Endodermal cell (in vitro differentiated cells): ENCODE data around the gene OXSR1. TPM values are rescaled to one million over a fixed set of nuclear protein-coding genes. Genes with fewer than 3 reads are reported as not detected.
"Not testable (repeated sequence)": the region's sequence is repeated elsewhere in the genome, so short reads cannot be mapped to it uniquely, and the experiment has no call there.

Experiments used
- DNase-seq: peaks from one replicate; pipeline ENCODE4 v3.0.0-alpha.2; 2017
- H3K27ac ChIP-seq: 2 replicates; pipeline ENCODE4 v1.5.1; 2013; ENCODE audit warnings: mild to moderate bottlenecking, low read depth, low read length, moderate library complexity
- H3K27me3 ChIP-seq: 2 replicates; pipeline ENCODE4 v1.6.1; 2013; ENCODE audit warnings: mild to moderate bottlenecking, low read length, moderate library complexity; ENCODE audit not compliant: insufficient read depth, control insufficient read depth, poor library complexity, severe bottlenecking
- H3K36me3 ChIP-seq: 2 replicates; pipeline ENCODE4 v1.7.0; 2013; ENCODE audit warnings: mild to moderate bottlenecking, low read length, moderate library complexity; ENCODE audit not compliant: control insufficient read depth, insufficient read depth
- H3K4me1 ChIP-seq: one replicate; pipeline ENCODE4 v1.7.0; 2013; ENCODE audit warnings: low read length; ENCODE audit not compliant: control insufficient read depth, insufficient read depth
- H3K4me3 ChIP-seq: 2 replicates; pipeline ENCODE4 v1.5.1; 2013; ENCODE audit warnings: mild to moderate bottlenecking, low read length, moderate library complexity
- H3K9ac ChIP-seq: 2 replicates; pipeline ENCODE4 v1.6.1; 2013; ENCODE audit warnings: mild to moderate bottlenecking, low read length, moderate library complexity; ENCODE audit not compliant: poor library complexity, severe bottlenecking; ENCODE audit errors: extremely low read depth
- H3K9me3 ChIP-seq: 2 replicates; pipeline ENCODE4 v1.6.1; 2013; ENCODE audit warnings: mild to moderate bottlenecking, low read length, moderate library complexity; ENCODE audit not compliant: control insufficient read depth
- H3K27ac Mint-ChIP-seq: 2 replicates; pipeline ENCODE4 v1.8.0; 2020; ENCODE audit warnings: mixed read lengths
- H3K27me3 Mint-ChIP-seq: 2 replicates; pipeline ENCODE4 v1.8.0; 2021; ENCODE audit warnings: mild to moderate bottlenecking, mixed read lengths; ENCODE audit not compliant: insufficient read depth
- H3K36me3 Mint-ChIP-seq: 2 replicates; pipeline ENCODE4 v1.8.0; 2020; ENCODE audit warnings: low read depth, mixed read lengths
- H3K4me1 Mint-ChIP-seq: 2 replicates; pipeline ENCODE4 v1.8.0; 2020; ENCODE audit warnings: mixed read lengths
- H3K4me3 Mint-ChIP-seq: 2 replicates; pipeline ENCODE4 v1.8.0; 2020; ENCODE audit warnings: mild to moderate bottlenecking, moderate library complexity, mixed read lengths
- H3K9me3 Mint-ChIP-seq: 2 replicates; pipeline ENCODE4 v1.8.0; 2020; ENCODE audit warnings: mild to moderate bottlenecking, mixed read lengths
- CTCF ChIP-seq: fragments of 200-600 bp; sonication (generic); conservative IDR thresholded peaks from 2 replicates; pipeline ENCODE4 v1.5.0; 2021; ENCODE audit warnings: antibody characterized with exemption, mild to moderate bottlenecking
- WGBS, 2 experiments: methylation state at CpG; one replicate each; pipeline versions ENCODE4 v1.1.5 to v1.1.7; 2013; ENCODE audit warnings: missing lambda C conversion rate in 2 of 2, mixed read lengths in 1 of 2; ENCODE audit not compliant: insufficient coverage in 1 of 2, insufficient read length in 1 of 2; 5-methylcytosine and 5-hydroxymethylcytosine counted together
- total RNA-seq, 2 donors: library from RNA; stranded (reverse); fragmentation: NEBNext Ultra II Directional in 1 of 2; extraction: Animal tissue kit (Norgen Biotek cat#: 25700) in 1 of 2; gene quantifications; 2 replicates in 1 of 2; 3 replicates in 1 of 2; pipeline ENCODE4 v1.2.1, GENCODE V29; 2021

The OXSR1 gene
- total RNA-seq, 2 donors from 2014 or later: 41.9 to 55.5 TPM

- no peak overlapping the region for H3K4me3 ChIP-seq
- H3K4me1 ChIP-seq: no peaks in the 10 kb centered on the region
- no peak for TF ChIP-seq CTCF
- Mint-ChIP-seq H3K27me3 (no peaks in the 10 kb centered on the region), H3K27ac (no peak overlapping the region), H3K36me3 (peaks cover 44% of the 10 kb centered on the region), H3K4me3 (no peak overlapping the region), H3K4me1 (peaks cover 15% of the 10 kb centered on the region), H3K9me3 (no peaks in the 10 kb centered on the region)
- no peak overlapping the region for H3K9ac ChIP-seq
- peaks cover 60% of the 10 kb centered on the region for H3K36me3 ChIP-seq
- no peak overlapping the region for H3K27ac ChIP-seq
- no peaks in the 10 kb centered on the region for H3K27me3 ChIP-seq
- WGBS, 2 experiments: 87 to 100% methylated on average over 3 of the region's 3 CpGs
- H3K9me3 ChIP-seq: no peaks in the 10 kb centered on the region
- no peak for DNase-seq
Observed at GRCh38 chr3:38133209-38133556, 32.2 kb upstream of the OXSR1 start.

- no peak overlapping the region for H3K27ac ChIP-seq
- DNase-seq: peak; percentile 36
- Mint-ChIP-seq H3K4me3 (no peak overlapping the region), H3K9me3 (no peaks in the 10 kb centered on the region), H3K27ac (no peak overlapping the region), H3K36me3 (peaks cover 42% of the 10 kb centered on the region), H3K27me3 (no peaks in the 10 kb centered on the region), H3K4me1 (peaks cover 17% of the 10 kb centered on the region)
- H3K4me3 ChIP-seq: no peak overlapping the region
- H3K36me3 ChIP-seq: peaks cover 56% of the 10 kb centered on the region
- 93 to 95% methylated on average over 9 to 10 of the region's 10 CpGs for WGBS, 2 experiments
- H3K27me3 ChIP-seq: no peaks in the 10 kb centered on the region
- H3K9ac ChIP-seq: no peak overlapping the region
- no peak for TF ChIP-seq CTCF
- no peaks in the 10 kb centered on the region for H3K9me3 ChIP-seq
- no peaks in the 10 kb centered on the region for H3K4me1 ChIP-seq
Observed at GRCh38 chr3:38133557-38134405, 31.6 kb upstream of the OXSR1 start.

- H3K9me3 ChIP-seq, H3K27ac ChIP-seq, H3K9me3 Mint-ChIP-seq, H3K4me3 ChIP-seq, H3K9ac ChIP-seq, H3K27me3 ChIP-seq, H3K27me3 Mint-ChIP-seq, H3K27ac Mint-ChIP-seq, H3K4me1 ChIP-seq: not testable (repeated sequence)
- H3K36me3 ChIP-seq: peaks cover 47% of the 10 kb centered on the region
- 92 to 94% methylated on average over 10 of the region's 10 CpGs for WGBS, 2 experiments
- Mint-ChIP-seq H3K36me3 (peaks cover 34% of the 10 kb centered on the region), H3K4me1 (peaks cover 23% of the 10 kb centered on the region), H3K4me3 (peak overlapping the region; percentile 85)
- peak; percentile 30 for DNase-seq
Observed at GRCh38 chr3:38134517-38135143, 30.7 kb upstream of the OXSR1 start.

GRCh38 chr3:38135621-38136277, 29.6 kb upstream of the OXSR1 start:
- peak overlapping the region; percentile 87 for H3K27ac Mint-ChIP-seq
- DNase-seq: peak; percentile 42
- H3K4me1 ChIP-seq, H3K9me3 ChIP-seq, H3K9me3 Mint-ChIP-seq, H3K27me3 ChIP-seq, H3K27me3 Mint-ChIP-seq, H3K27ac ChIP-seq: not testable (repeated sequence)
- peaks cover 26% of the 10 kb centered on the region for H3K36me3 Mint-ChIP-seq
- Histone ChIP-seq H3K4me3 (peak overlapping the region; percentile 95), H3K36me3 (peaks cover 38% of the 10 kb centered on the region), H3K9ac (peak overlapping the region; percentile 87)
- H3K4me3 Mint-ChIP-seq: peak overlapping the region; percentile 85
- WGBS, 2 experiments: 78 to 81% methylated on average over 6 to 10 of the region's 10 CpGs
- H3K4me1 Mint-ChIP-seq: peaks cover 30% of the 10 kb centered on the region
